Renal cortex interstitium (tissue), 11 donors: ENCODE measurements around the gene APC. TPM values are rescaled to one million over a fixed set of nuclear protein-coding genes. Genes with fewer than 3 reads are reported as not detected.
"Not testable (repeated sequence)": the region's sequence is repeated elsewhere in the genome, so short reads cannot be mapped to it uniquely, and the experiment has no call there.

Experiments used
- DNase-seq, 11 donors: peaks; one replicate each; pipeline ENCODE4 v3.0.0-alpha.2; 2013; ENCODE audit warnings: low read depth in 9 of 11, low spot score in 4 of 11; ENCODE audit errors: extremely low read depth in 1 of 11
- polyA plus RNA-seq, 3 donors: library from polyadenylated mRNA; unstranded; fragments of 120-200 nt; gene quantifications; one replicate each; pipeline ENCODE4 v1.2.1, GENCODE V29; 2013; ENCODE audit not compliant: insufficient read length in 3 of 3

The APC gene
- polyA plus RNA-seq, 3 donors, result 30.4 to 34.1 (median 33.6) TPM

DNA sequence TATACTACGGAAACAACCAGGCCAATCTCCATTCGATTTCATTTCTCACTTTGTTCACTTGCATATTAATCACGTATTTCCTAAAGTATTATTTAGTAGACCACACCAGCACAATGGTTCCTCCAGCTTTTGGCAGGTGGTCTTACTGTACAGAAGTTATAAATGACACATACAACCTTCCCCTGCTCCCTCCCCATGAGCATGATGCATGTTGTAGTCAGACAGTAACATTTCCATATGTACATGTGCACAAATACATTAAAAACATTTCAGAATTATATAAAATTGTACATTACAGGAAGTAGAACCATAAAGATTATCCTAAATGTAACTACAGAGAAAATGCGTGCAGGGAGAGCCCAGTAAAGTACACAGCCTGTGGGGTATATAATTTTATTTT, 140.4 kb downstream of the APC start:
- no peak for DNase-seq

DNA sequence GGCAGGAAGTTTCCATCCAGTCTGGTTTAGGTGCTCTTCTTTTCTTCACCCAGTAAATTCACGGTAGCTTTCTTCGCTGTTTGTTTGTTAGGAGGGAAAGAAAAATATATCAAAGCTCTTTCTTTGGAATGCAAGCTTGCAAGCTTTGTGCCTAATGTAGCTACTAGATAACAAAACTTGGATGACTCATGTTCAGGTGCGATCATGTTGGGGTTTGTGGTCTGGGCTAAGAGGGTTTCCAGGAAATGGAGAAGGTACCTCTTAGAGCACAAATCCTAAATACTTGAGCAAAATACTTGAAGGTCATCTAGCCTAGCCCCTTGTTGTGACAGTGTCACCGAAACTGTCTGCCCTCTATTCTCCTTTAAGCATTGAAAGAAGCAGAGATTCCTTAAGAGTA, 141.1 kb downstream of the APC start:
- no peak for DNase-seq

DNA sequence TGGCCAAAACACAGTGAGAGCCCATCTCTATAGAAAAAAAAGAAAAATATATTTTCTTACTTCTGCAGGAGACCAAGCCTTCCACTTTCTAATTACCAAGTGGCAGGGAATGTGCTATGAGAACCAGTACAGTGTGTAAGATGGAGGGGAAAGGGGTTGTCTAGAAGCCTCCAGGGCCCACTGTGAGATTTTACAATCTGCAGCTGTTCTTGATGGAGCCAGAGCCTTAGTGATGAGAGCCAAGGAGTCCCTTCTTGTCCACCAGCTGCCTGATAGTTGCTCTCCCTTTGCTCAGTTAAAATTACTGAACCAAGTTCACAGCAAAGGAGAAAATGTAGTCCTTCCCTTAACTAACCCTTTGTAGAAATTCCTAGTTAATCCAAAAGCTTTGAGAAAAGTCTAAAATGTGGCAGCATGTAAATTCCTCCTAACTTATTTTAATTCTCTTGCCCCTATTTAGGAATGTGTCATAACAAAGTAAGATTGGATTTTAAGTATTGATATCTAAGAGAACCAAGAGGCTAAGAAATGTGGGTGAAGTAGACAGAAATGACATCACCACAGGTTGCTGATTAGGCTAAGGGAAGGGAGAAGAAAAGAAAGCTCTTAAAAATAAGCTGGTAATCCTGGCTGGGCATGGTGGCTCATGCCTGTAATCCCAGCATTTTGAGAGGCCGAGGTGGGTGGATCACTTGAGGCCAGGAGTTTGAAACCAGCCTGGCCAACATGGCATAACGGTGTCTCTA, 142.7 kb downstream of the APC start:
- no peak for DNase-seq

DNA sequence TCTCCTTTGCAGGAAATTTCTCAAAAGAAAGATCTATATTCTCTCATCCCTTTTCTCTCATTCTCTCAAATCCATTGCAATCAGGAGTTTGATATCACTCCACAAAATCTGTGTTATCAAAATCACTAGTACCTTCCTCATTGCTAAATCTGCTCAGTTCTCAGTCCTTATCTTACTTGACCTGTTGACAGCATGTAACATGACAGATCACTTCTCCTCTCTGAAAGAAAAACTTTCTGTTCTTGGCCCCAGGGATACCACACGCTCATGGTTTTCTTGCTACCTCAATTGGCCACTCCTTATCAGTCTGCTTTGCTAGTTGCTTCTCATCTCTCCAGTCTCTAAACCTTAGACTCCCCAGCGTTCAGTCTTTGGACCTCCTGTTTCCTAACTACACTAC, 145.5 kb downstream of the APC start:
- no peak for DNase-seq

DNA sequence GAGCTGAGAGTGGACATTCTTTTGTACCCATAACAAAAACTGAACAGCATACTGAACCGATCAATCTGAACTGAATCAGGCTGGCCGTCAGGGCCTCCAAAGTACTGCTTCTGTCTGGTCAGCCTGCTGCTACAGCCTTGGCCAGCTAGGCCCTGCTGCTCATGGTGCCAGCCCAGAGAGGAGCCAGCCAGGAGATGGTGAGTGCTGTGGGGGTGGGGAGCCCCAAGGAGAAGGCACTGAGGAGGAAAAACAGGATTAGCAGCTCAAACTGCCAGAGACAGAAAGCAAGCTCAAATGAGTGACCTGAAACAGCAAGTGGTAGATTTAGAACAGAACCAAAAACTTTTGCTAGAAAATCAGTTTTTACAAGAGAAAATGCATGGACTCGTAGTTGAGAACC, 147.3 kb downstream of the APC start:
- no peak for DNase-seq

DNA sequence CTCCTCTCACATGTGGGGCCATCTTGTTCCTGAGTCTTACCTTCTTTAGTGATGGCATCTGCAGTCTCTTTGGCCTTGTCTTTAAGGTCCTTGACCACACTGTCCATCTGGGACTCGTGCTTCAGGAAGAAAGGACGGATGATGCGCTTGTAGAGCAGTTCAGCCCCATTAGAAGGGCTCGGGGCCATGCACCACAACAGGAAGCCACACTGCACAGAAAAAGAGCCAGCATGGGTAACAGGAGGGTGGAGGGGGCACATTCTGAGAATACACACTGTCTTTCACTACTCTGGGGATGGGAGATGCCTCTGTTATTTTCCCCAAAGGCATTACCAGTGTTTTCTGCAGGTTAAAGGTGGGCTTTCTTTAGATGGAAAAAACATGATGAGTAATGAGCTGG, 149.3 kb downstream of the APC start:
- DNase-seq, result no peak

DNA sequence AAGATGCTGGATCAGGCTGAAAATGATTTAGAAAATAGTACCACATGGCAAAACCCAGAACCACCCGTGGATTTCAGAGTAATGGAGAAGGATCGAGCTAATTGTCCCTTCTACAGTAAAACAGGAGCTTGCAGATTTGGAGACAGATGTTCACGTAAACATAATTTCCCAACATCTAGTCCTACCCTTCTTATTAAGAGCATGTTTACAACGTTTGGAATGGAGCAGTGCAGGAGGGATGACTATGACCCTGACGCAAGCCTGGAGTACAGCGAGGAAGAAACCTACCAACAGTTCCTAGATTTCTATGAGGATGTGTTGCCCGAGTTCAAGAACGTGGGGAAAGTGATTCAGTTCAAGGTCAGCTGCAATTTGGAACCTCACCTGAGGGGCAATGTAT, 154.4 kb downstream of the APC start:
- not testable (repeated sequence) for DNase-seq

DNA sequence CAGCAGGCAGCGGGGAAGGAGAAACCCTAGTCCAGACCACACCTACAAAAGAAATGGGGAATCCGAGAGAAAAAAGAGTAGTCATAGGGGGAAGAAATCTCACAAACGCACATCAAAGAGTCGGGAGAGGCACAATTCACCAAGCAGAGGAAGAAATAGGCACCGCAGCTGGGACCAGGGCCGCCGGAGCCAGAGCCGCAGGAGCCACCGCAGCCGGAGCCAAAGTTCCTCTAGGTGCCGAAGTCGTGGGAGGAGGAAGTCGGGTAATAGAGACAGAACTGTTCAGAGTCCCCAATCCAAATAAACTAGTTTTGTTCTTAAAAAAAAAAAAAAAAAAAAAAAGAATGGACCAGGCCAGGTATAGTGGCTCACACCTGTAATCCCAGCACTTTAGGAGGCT, 155.1 kb downstream of the APC start:
- DNase-seq, result no peak

DNA sequence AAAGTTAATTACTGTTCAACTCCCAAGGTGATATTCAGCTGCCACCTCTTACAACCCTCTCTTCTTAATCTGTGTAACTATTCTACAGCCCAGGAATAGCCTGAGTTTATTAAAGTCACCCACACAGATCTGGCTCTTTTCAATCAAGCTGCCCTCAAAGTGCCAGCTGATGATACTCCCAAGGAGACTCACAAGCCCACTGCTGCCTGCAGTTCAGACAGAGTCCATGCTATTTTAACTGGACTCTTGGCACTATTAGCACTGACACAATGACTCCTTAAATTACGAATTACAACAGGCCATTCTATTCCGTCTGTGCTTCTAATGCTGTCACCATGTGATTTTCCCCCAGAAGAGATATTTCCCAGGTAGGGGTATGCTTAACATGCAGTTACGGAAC, 158.0 kb downstream of the APC start:
- no peak for DNase-seq

Other genes starting within 250 kb of the APC start
- 100 to 1,000 TPM in 1 of 3 donors, 10 to 100 TPM in 2; 73.6 to 102 (median 79.4) TPM for gene SRP19, start 123.4 kb downstream of the APC start, polyA plus RNA-seq
- gene REEP5, start 184.3 kb downstream of the APC start, polyA plus RNA-seq, result 100 to 1,000 TPM in 2 of 3 donors, 10 to 100 TPM in 1; 96.7 to 112 (median 111) TPM
- 10 to 100 TPM; 34.4 to 41.2 (median 37.2) TPM for gene DCP2, start 238.9 kb downstream of the APC start, polyA plus RNA-seq